Lung microvascular endothelial cell (primary cell): Measurements from ENCODE around the gene DNMBP. TPM values are rescaled to one million over a fixed set of nuclear protein-coding genes. Genes with fewer than 3 reads are reported as not detected.

ENCODE experiments used
- DNase-seq, 2 donors: peaks; one replicate each; pipeline versions ENCODE4 v3.0.0 to v3.0.0-alpha.2; 2010; ENCODE audit warnings: low read depth in 2 of 2
- total RNA-seq: library from RNA; depleted of rRNA; stranded (reverse); fragments of >200 nt; gene quantifications from 2 replicates; pipeline ENCODE4 v1.2.1, GENCODE V29; 2014

Gene DNMBP, protein sequence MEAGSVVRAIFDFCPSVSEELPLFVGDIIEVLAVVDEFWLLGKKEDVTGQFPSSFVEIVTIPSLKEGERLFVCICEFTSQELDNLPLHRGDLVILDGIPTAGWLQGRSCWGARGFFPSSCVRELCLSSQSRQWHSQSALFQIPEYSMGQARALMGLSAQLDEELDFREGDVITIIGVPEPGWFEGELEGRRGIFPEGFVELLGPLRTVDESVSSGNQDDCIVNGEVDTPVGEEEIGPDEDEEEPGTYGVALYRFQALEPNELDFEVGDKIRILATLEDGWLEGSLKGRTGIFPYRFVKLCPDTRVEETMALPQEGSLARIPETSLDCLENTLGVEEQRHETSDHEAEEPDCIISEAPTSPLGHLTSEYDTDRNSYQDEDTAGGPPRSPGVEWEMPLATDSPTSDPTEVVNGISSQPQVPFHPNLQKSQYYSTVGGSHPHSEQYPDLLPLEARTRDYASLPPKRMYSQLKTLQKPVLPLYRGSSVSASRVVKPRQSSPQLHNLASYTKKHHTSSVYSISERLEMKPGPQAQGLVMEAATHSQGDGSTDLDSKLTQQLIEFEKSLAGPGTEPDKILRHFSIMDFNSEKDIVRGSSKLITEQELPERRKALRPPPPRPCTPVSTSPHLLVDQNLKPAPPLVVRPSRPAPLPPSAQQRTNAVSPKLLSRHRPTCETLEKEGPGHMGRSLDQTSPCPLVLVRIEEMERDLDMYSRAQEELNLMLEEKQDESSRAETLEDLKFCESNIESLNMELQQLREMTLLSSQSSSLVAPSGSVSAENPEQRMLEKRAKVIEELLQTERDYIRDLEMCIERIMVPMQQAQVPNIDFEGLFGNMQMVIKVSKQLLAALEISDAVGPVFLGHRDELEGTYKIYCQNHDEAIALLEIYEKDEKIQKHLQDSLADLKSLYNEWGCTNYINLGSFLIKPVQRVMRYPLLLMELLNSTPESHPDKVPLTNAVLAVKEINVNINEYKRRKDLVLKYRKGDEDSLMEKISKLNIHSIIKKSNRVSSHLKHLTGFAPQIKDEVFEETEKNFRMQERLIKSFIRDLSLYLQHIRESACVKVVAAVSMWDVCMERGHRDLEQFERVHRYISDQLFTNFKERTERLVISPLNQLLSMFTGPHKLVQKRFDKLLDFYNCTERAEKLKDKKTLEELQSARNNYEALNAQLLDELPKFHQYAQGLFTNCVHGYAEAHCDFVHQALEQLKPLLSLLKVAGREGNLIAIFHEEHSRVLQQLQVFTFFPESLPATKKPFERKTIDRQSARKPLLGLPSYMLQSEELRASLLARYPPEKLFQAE (N-terminal part only)
- 20.5 and 31.7 TPM in 2 replicates for total RNA-seq

DNA sequence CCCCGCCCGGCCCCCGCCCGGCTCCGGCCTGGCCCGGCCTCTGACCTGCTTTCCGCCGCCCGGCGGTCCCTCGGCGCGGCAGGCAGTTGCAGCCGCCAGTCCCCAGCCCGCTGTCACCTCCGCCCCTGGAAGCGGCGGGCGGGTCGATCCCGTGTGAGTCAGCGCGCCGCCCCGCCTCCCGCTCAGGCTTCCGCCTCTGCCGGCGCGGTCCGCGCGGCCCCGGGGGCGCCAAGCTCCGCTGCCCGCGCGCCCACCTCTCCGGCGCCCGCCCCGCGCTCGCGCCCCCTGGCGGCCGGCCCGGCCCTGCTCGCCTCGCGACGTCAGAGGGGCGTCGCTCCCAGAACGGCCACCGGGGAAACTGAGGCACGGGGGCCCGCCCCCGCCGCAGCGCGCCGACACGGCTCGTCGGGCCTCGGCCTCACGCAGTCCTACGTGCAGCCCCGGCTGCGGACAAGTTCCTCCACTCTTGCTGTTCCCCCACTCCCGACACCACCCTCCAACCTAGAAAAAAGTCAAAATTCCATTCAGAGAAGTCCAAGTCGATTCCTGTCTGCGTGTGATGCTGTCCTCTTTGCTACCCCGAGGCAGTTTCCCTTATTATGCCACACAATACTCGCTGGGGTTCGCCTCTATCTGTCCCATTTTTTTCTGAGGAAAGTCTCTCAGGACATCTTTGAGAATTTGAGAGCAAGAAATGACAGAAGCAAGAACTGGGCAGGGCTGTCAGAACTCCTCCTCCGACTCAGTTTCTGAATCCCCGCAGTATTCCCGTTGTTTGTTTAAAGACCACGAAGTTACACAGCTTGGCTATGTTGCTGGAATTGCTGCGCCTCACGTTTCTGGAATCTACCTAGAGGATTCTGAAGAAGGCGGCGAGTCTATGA is at the start of gene DNMBP:
Gene DNMBP, minus strand, starts transcription at position 155 of the 884 bp plus-strand sequence. CDS start 37,823 bp downstream, outside the sequence.
- DNase-seq, result peak; percentile 91 to 94

DNA sequence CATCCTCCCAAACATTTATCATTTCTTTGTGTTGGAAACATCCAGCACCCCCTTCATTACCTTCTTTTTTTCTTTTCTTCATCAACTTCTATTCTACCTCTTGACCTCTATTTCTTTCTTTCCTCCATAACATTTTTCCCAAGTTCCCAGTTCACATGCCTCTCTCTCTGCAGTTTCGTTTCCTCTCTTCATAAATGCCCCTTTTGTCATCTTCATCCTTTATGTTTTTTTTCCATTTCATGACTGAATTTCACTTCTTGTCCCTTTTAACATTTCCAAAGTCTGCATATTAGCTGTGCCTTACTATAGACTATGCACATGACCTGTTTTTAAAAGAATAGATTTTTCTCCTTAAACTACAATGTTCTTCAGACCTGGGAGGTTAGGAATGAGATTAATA is 48.2 kb upstream of the DNMBP start:
- no peak for DNase-seq

DNA sequence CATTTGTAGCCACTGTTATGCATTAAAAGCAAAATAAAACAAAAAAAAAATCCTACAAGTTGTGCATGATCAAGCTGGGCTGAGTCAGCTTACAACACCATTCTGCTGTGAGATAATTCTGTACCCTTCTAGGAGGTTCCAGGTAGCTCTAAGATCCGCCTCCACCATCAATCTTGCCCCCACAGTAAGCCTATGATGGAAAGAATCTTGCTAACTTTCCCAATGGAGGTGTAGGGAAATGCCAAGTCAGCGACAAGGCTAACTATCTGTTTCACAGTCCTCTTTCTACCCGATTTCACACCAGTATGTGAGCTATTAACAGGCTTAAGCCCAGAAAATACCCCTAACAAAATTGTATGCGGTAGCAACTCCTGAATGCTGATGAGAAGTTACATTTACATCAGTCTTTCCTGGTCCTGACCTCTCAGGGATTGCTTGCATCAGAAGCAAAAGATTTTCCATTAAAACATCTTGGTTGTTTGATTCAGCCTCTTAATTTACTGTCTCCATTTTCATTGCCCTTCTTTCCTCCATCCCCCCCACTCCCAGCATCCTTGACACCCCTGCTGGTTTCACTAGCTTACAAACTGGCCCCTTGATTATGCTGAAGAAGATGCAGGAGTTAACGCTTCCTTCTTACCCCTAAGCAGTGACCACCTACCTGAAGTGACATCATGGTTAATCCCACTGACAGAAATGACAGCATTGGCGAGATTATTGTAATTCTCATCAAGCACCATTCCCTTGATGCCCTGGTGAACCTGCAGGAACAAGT is 44.1 kb upstream of the DNMBP start:
- DNase-seq, result no peak

DNA sequence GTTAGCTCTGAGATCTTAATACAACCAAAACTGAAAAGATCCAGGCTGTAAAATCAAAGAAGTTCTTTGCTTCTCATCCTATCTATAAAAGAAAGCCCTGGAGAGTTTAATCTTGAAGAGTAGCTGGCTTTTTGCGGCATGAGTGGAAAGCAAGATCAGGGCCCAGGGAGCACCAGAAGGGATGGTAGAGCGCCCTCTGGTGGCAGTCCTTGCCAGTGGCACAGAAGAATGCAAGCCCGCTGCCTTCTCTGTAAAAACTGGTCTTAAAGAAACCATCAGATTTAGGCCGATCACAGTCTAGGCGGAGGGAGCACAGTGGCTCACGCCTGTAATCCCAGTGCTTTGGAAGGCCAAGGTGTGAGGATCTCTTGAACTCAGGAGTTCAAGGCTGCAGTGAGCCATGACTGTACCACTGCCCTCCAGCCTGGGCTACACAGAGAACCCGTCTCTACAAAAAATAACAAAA is 36.3 kb upstream of the DNMBP start:
- peak; percentile 85 to 86 for DNase-seq

DNA sequence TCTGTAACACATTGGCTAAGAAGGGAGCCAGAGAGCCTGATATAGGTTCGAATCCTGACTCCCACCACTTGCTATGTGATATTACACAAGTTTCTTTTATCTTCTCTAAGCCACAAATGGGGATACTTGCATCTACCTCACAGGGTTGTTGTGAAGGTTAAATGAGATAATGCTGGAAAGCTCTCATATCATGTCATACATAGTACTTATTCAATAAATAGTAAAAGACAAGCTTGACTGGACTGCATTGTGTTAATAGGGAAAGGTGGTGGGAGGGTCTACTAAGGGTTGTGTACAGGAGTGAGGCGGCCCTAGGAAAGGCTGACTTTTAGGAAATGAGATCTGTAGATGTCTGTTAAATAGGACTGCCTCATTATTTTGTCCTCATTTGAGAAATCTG is 35.8 kb upstream of the DNMBP start:
- peak in 1 of 2 donors; percentile 7 for DNase-seq

DNA sequence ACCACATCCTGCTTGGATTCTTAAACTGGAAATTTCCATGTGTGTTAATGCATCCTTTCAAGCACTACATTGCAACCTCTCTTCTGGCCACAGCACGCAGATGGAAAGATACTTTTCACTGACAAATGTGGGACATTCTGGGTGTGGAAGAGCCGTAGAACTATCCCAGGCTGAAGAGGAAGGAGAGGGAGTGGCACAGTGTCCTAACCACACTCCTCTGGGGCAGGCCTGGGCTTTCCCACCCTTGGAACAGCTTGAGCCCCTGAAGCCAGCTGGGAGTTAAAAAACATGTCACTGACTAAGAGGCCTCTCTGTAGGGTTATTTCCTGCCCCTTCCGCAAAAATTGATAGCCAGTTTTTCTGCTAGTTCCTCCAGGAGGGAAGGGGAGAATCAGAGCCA is 34.0 kb upstream of the DNMBP start:
- peak; percentile 63 to 86 for DNase-seq

DNA sequence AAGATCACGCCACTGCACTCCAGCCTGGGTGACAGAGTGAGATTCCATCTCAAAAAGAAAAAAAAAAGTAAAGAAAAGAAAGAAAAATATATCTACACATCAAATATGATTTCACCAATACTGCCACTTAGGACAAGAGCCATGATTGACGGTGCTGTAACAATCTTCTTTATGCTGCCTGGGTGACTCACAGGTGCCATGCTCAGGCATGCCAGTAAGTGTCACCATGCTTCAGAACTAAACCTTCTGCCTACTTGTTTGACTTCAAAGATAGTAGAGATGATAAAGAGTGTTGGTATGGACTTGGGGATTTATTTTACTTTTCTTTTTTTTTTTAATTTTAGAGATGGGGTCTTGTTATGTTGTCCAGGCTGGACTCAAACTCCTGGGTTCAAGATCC is 33.6 kb upstream of the DNMBP start:
- peak in 1 of 2 donors; percentile 36 for DNase-seq

DNA sequence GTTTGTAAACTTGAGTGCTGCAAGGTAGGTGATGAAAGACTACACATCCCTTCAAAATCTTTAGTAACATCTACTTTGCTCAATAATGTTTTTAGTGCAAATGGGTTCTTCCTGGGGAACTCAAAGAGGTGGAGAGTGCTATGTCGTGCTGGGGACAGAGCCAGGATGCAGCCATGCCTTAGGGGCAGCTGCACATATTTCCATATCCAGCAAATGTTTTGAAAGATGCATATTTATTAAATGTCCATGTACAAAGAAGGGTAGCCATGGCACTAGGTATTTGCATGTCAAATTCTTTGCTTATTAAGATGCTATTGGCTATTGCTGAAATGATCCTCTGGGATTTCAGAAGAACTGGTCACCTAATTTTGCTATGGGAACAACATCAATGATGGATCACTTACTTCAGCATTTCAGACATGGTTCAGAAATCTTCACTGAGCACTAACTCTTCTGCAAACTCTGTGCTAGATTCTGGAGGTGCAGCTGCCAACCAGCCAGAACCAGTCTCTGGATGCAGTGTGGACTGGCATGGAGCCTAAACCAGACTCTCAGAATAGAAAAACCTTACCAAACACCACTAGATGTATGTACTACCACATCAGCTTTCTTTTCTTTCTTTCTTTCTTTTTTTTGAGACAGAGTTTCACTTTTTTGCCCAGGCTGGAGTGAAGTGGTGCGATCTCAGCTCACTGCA is 31.7 kb upstream of the DNMBP start:
- no peak for DNase-seq

DNA sequence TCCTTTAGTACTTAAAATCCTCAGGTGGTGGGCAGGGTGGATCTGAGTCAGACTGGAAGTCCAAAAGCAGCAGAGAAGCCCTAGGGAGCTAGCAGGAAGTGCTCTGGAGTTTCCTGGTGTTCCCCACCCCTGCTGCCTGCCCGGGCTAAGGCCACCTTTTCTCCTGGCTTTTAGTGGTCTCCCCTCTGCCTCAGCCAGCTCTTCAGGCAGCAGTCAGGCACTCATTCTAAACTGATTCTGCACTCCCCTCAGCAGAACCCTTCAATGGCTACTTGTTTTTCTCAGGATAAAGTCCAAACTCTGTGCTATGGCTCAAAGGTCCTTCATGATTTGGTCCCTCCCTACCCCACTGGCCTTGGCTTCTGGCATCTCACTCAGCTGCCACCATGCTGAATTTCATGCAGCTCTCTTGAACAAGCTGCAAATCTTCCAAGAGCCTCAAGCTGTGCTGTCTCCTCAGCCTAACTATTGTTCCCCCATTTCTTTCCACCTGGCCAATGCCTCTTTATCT is 28.9 kb upstream of the DNMBP start:
- peak in 1 of 2 donors; percentile 30 for DNase-seq

DNA sequence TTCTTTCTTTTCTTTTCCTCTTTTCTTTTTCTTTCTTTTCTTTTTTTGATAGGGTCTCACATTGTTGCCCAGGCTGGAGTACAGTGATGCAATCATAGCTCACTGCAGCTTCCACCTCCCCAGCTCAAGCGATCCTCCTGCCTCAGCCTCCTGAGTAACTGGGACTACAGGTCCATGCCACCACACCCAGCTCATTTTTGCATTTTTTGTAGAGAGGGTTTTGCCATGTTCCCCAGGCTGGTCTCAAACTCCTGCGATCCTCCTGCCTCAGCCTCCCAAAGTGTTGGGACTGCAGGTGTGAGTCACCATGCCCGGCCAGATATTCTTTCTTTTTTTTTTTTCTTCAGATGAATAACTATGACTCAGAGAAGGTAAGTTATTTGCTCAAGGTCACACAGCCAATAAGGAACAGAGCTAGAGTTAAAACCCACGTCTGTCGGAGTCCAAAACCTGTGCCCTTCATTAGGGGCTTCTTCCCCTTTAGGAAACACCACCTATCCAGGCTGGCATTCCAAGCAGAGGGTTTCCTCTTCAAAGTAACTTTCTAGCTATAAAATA is 28.1 kb upstream of the DNMBP start:
- DNase-seq, result peak in 1 of 2 donors; percentile 4

DNA sequence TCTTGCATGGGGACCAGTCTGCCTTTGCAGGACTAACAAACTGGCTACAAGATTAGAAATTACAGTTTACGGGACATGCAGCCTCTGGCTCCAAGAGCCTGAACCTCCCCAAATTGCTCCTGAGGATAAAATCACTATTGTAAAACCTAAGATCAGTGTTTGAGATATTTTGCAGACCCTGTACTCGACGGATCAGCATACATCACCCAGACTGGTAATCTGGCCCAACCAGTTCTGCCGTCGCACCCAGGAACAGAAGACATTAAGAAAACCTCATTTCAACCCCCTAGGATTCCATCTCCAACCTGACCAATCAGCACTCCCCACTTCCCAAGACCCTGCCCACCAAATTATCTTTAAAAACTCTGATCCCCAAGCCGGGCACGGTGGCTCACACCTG is 27.1 kb upstream of the DNMBP start:
- no peak for DNase-seq

DNA sequence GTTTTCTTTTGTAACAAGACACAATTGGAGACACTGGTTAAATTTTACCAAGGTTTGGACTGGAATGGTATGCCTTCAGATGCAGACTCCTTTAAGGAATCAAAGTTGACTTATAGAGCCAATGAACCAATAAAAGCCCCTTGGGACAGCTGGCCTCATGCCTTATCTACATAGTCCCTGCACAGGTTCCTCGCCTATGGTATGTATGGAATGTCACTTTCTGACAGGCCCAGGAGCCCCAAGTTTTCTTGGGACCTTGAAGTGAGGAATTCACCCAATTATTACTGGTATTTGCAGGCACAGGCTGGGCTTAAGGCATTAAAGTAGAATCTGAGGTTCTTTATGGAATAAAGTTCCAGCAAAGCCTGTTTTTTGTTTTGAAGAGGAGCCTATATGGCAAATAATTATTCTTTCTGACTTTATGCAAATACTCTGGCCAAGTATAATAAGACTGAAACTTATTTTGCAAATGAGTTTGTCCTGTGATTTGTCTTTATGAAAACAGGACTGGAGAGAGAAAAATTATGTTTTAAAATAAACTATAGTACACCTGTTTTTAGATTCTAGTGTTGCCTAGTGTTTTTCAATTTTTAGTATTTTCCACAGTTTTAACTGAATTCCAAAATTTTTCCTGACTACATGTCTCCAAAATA is 24.1 kb upstream of the DNMBP start:
- no peak for DNase-seq

DNA sequence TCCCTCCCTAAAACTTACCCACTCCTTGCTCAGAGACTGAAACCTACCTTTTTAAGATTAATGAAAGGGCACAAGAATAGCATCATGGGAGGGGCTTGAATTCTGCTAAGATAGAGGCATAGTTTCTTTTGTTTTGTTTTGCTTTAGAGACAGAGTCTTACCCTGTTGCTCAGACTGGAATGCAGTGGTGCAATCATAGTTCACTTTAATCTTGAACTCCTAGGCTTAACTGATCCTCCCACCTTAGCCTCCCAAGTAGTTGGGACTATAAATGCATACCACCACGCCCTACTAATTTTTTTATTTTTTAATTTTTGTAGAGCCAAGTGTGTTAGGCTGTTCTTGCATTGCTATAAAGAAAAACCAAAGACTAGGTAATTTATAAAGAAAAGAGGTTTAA is 17.7 kb upstream of the DNMBP start:
- DNase-seq, result no peak

DNA sequence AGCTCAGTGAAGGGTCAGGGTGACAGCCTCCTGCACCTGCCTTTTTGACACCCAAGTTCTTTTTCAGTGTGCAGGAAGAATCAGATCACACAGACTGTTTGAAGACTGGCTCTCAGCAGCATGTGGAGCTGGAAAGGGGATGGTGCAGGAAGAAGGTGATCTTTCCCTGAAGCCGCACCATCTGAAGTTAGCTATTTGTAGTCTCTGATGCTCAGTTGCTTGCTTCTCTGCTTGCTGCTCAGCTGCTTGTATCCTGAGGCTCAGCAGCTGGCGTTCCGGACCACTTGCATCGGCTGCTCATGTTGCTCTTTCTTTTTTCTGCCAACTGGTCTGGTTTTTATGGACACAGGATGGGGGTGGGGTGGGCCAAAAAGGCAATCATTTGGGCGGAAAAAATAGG is 15.8 kb upstream of the DNMBP start:
- DNase-seq, result peak in 1 of 2 donors; percentile 13

DNA sequence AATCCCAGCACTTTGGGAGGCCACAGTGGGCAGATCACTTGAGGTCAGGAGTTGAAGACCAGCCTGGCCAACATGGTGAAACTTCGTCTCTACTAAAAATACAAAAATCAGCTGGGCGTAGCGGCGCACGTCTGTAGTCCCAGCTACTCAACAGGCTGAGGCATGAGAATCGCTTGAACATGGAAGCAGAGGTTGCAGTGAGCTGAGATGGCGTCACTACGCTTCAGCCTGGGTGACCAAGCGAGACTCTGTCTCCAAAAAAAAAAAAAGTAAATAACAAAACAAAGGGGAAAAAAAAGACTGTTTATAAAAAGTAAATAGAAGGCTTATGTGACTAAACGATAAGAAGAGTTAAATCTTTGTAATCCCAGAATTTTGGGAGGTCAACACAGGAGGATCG is 15.0 kb upstream of the DNMBP start:
- no peak for DNase-seq

DNA sequence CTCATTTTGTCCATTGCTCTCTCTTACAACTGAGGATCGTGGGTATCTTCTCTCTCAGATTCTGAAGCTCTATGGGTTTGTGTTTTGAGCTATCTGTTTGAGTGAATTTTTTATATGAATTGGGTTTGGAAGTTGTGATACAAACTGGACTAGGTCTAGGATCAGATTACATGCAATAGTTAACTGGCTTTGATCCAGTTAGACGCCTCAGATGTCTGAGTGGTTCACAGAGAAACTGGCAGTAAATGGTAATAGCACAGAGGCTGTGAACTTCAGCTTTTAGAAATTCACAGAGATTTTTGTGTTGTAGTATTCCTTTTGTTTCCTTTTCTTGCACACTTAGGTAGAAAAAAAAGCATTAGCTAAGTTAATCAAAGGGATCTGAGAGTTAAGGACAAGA is 12.7 kb upstream of the DNMBP start:
- no peak for DNase-seq

DNA sequence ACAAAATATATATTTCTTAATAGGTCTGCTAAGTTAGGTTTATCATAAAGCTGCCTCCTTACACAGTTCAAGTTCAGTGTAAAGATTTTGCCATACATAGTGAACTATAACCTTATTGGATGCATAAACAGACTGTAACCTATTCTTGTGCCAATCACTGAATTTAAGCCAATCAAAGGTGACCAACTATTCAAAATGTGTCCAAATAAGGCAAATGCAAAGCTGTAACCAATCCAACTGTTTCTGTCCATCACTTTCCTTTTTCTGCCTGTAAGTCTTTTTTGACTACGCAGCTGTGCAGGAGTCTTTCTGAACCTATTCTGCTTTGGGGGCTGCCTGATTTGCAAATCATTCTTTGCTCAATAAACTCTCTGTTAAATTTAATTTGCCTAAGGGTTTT is 11.6 kb upstream of the DNMBP start:
- no peak for DNase-seq

DNA sequence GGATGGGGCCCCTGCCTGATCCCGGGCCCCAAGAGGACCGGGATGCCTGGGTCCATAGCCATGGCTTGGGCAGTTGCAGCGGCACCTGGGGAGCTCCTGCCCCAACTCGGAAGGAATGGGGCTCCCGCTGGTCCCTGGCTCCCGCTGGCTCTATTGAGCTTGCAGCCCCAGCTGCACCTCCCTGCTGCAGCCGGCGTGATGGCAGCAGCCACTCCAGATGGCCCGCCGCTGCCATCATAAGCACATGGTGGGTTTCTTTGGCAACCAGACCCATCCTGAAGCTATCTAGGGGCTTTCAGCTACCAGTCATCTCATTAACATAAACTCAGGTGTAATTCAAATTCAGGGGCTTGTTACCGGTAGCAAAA is 11.1 kb upstream of the DNMBP start:
- DNase-seq, result no peak
